ENCODE data around the gene AMER3.

The AMER3 gene

DNA sequence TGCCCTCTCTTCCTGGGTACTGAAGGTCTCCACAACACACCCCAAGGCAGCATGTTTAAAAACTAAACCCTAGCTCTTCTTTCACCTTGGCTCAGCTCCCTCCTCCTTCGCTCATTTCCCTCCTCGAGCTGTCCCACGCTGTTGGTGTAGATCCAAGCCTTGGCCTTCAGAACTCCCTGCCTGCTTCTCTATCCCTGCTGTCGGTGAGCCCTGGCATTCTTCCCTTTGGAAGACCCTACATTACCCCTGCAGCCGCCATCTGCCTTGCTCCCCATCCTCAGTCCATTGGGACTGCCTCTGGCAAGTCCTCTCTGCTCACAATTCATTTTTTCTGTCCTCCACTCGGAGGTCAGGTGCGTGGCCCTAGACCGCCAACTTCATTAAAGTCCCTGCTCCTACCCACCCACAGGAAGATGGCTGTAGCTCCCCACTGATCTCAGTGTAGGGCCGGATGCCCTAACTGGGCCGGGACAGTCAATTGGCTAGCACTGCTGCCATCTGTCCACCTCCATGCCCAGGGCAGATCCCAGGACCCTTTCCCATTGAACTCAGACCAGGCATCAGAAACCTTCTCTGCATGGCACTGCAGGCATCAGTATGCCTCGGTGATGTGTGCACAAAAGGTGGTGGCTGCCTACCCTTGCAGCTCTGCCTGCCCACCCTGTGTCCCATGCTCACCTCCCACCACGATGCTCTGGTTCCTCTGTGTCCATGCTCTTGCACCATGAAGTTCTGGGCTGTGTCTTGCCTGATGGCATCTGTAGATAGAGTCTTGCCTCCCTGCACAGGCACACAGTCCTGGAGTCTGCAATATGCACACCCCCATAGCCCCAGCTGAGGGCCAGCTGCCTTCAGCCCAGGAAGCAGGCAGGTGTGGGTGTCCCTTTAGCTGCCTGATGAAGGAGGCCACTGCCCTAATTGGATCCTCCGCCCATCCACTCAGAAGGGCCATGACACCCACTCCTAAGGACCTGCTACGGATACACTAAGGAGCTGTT is 5.7 kb downstream of the AMER3 start:
- peaks cover 12% of the 10 kb centered on the region for H3K4me1 ChIP-seq (ENCODE audit: low read depth, poor library complexity, severe bottlenecking)
- H3K4me2 ChIP-seq = no peak overlapping the region
- no peak overlapping the region for H3K27ac ChIP-seq
- H4K20me1 ChIP-seq (ENCODE audit: insufficient read depth) = no peaks in the 10 kb centered on the region
- no peaks in the 10 kb centered on the region for H3K79me2 ChIP-seq (ENCODE audit: insufficient read depth, low read depth)
- H3K4me3 ChIP-seq (IDR thresholded peaks at IDR 0.05; ENCODE audit: insufficient read depth, low read depth, low read length) = no peak overlapping the region
- H3K36me3 ChIP-seq (ENCODE audit: insufficient read depth) = no peaks in the 10 kb centered on the region
- no peak overlapping the region for H3K9ac ChIP-seq
- TF ChIP-seq, protein P1, sequence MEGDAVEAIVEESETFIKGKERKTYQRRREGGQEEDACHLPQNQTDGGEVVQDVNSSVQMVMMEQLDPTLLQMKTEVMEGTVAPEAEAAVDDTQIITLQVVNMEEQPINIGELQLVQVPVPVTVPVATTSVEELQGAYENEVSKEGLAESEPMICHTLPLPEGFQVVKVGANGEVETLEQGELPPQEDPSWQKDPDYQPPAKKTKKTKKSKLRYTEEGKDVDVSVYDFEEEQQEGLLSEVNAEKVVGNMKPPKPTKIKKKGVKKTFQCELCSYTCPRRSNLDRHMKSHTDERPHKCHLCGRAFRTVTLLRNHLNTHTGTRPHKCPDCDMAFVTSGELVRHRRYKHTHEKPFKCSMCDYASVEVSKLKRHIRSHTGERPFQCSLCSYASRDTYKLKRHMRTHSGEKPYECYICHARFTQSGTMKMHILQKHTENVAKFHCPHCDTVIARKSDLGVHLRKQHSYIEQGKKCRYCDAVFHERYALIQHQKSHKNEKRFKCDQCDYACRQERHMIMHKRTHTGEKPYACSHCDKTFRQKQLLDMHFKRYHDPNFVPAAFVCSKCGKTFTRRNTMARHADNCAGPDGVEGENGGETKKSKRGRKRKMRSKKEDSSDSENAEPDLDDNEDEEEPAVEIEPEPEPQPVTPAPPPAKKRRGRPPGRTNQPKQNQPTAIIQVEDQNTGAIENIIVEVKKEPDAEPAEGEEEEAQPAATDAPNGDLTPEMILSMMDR (conservative IDR thresholded peaks at IDR 0.05; ENCODE audit: low read depth, low read length) = no peak
- H3K27me3 ChIP-seq (ENCODE audit: insufficient read depth, low read depth) = no peaks in the 10 kb centered on the region
- no peak overlapping the region for H2AFZ ChIP-seq (ENCODE audit: low read depth)

DNA sequence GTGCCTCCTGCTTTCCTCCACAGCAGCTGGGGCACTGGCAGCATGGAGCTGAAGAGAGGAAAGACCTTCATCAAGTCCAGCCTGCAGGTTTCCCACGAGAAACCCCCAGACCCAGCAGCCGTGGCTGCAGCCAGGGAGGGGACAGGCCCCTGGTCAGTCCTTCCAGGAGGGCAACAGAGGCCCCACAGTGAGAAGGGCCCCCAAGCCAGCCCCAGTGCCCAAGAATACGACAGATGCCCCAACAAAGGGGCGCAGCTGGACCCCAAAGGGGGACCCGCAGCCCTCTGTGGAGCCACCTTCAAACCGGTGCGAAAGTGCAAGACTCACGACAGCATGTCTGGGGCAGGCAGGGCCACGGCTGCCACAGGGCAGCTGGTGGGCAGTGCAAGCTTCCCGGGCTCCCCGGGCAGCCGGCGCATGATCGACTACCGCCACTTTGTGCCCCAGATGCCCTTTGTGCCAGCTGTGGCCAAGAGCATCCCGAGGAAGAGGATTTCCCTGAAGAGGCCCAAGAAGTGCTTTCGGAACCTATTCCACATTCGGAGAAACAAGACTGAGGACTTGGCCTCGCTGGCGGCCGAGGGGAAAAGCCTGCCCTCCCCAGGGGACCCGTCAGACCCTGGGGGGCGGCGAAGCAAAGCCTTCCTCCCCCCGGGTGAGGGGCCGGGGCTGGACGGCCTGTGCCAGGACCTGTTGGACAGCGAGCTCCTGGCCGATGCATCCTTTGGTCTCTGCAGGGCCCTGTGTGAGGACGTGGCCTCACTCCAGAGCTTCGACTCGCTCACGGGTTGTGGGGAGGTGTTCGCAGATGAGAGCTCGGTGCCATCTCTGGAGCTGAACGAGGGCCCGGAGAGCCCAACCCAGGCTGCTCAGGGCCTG is 6.9 kb downstream of the AMER3 start:
- Histone ChIP-seq H3K9ac (no peak overlapping the region), H3K27me3 (ENCODE audit: insufficient read depth, low read depth) (no peaks in the 10 kb centered on the region), H3K79me2 (ENCODE audit: insufficient read depth, low read depth) (no peaks in the 10 kb centered on the region)

GRCh38 chr2:130762910-130763385 is 7.6 kb downstream of the AMER3 start:
- Histone ChIP-seq H3K27ac (no peak overlapping the region), H3K9ac (no peak overlapping the region), H3K79me2 (ENCODE audit: insufficient read depth, low read depth) (no peaks in the 10 kb centered on the region), H3K36me3 (ENCODE audit: insufficient read depth) (no peaks in the 10 kb centered on the region), H2AFZ (ENCODE audit: low read depth) (no peak overlapping the region), H4K20me1 (ENCODE audit: insufficient read depth) (no peaks in the 10 kb centered on the region), H3K27me3 (ENCODE audit: insufficient read depth, low read depth) (no peaks in the 10 kb centered on the region), H3K4me1 (ENCODE audit: low read depth, poor library complexity, severe bottlenecking) (peaks cover 12% of the 10 kb centered on the region), H3K4me3 (IDR thresholded peaks at IDR 0.05; ENCODE audit: insufficient read depth, low read depth, low read length) (no peak overlapping the region), H3K4me2 (no peak overlapping the region)
- TF ChIP-seq, protein P1 (conservative IDR thresholded peaks at IDR 0.05; ENCODE audit: low read depth, low read length) = no peak

More for the DNA sequence above, 6.9 kb downstream of the AMER3 start:
- no peak overlapping the region for H3K27ac ChIP-seq
- TF ChIP-seq, protein P1 (conservative IDR thresholded peaks at IDR 0.05; ENCODE audit: low read depth, low read length) = no peak
- peaks cover 12% of the 10 kb centered on the region for H3K4me1 ChIP-seq (ENCODE audit: low read depth, poor library complexity, severe bottlenecking)
- H3K36me3 ChIP-seq (ENCODE audit: insufficient read depth) = no peaks in the 10 kb centered on the region
- H2AFZ ChIP-seq (ENCODE audit: low read depth) = no peak overlapping the region
- no peak overlapping the region for H3K4me3 ChIP-seq (IDR thresholded peaks at IDR 0.05; ENCODE audit: insufficient read depth, low read depth, low read length)
- no peaks in the 10 kb centered on the region for H4K20me1 ChIP-seq (ENCODE audit: insufficient read depth)
- H3K4me2 ChIP-seq = no peak overlapping the region

GRCh38 chr2:130763405-130763804 is 8.1 kb downstream of the AMER3 start:
- H3K4me2 ChIP-seq = no peak overlapping the region
- H4K20me1 ChIP-seq (ENCODE audit: insufficient read depth) = no peaks in the 10 kb centered on the region
- H3K79me2 ChIP-seq (ENCODE audit: insufficient read depth, low read depth) = no peaks in the 10 kb centered on the region
- peaks cover 12% of the 10 kb centered on the region for H3K4me1 ChIP-seq (ENCODE audit: low read depth, poor library complexity, severe bottlenecking)
- H3K27me3 ChIP-seq (ENCODE audit: insufficient read depth, low read depth) = no peaks in the 10 kb centered on the region
- no peak overlapping the region for H3K4me3 ChIP-seq (IDR thresholded peaks at IDR 0.05; ENCODE audit: insufficient read depth, low read depth, low read length)
- no peaks in the 10 kb centered on the region for H3K36me3 ChIP-seq (ENCODE audit: insufficient read depth)
- no peak overlapping the region for H3K27ac ChIP-seq
- TF ChIP-seq, protein P1 (conservative IDR thresholded peaks at IDR 0.05; ENCODE audit: low read depth, low read length) = no peak
- H2AFZ ChIP-seq (ENCODE audit: low read depth) = no peak overlapping the region
- no peak overlapping the region for H3K9ac ChIP-seq

All from KMS-11 (cell line).